Mesenchymal stem cell (in vitro differentiated cells and primary cell): ENCODE measurements around the gene DIPK1B.
A peak's percentile ranks its signal among the peaks of the same experiment; 100 is the strongest.

Experiments used
- DNase-seq: peaks from one replicate; pipeline ENCODE4 v3.0.0-alpha.2; 2013
- H2AFZ ChIP-seq: one replicate; pipeline ENCODE4 v1.6.1; 2013; ENCODE audit warnings: low read depth, mild to moderate bottlenecking, control low read depth, inconsistent platforms, low read length, moderate library complexity
- H2AK5ac ChIP-seq: 2 replicates; pipeline ENCODE4 v1.6.1; 2013; ENCODE audit warnings: low read length, moderate library complexity, mild to moderate bottlenecking, inconsistent platforms; ENCODE audit not compliant: severe bottlenecking
- H2BK120ac ChIP-seq: one replicate; pipeline ENCODE4 v1.6.1; 2013; ENCODE audit warnings: low read depth, mild to moderate bottlenecking, inconsistent platforms, low read length, moderate library complexity
- H2BK12ac ChIP-seq, 2 experiments: one replicate each; pipeline ENCODE4 v1.6.1; 2013; ENCODE audit warnings: inconsistent platforms in 2 of 2, low read length in 2 of 2, mild to moderate bottlenecking in 2 of 2, moderate library complexity in 2 of 2, control low read depth in 1 of 2
- H2BK15ac ChIP-seq: one replicate; pipeline ENCODE4 v1.6.1; 2013; ENCODE audit warnings: mild to moderate bottlenecking, low read depth, inconsistent platforms; ENCODE audit not compliant: poor library complexity, severe bottlenecking
- H2BK5ac ChIP-seq: 2 replicates; pipeline ENCODE4 v1.6.1; 2013; ENCODE audit warnings: low read depth, mild to moderate bottlenecking, low read length, control low read depth, inconsistent platforms; ENCODE audit not compliant: poor library complexity, severe bottlenecking
- H3K14ac ChIP-seq, 2 experiments: one replicate each; pipeline ENCODE4 v1.6.1; 2013; ENCODE audit warnings: inconsistent platforms in 2 of 2, low read length in 2 of 2, control low read depth in 1 of 2, mild to moderate bottlenecking in 1 of 2, moderate library complexity in 1 of 2
- H3K18ac ChIP-seq, 2 experiments: one replicate each; pipeline ENCODE4 v1.6.1; 2013; ENCODE audit warnings: inconsistent platforms in 2 of 2, low read length in 2 of 2, control low read depth in 1 of 2, low read depth in 1 of 2, mild to moderate bottlenecking in 1 of 2
- H3K23ac ChIP-seq, 2 experiments: one replicate each; pipeline ENCODE4 v1.6.1; 2013; ENCODE audit warnings: inconsistent platforms in 2 of 2, low read length in 2 of 2, mild to moderate bottlenecking in 2 of 2, moderate library complexity in 2 of 2, control low read depth in 1 of 2
- H3K27ac ChIP-seq: 2 replicates; pipeline ENCODE4 v1.5.1; 2013; ENCODE audit warnings: mild to moderate bottlenecking, moderate library complexity, low read length, control low read depth, inconsistent platforms; ENCODE audit not compliant: poor library complexity, severe bottlenecking
- H3K27me3 ChIP-seq, 2 experiments: 2 replicates each; pipeline versions ENCODE4 v1.6.1 to v1.7.0; 2013; ENCODE audit warnings: low read length in 2 of 2, mild to moderate bottlenecking in 2 of 2, moderate library complexity in 2 of 2, control low read depth in 1 of 2, inconsistent platforms in 1 of 2; ENCODE audit not compliant: control insufficient read depth in 1 of 2, insufficient read depth in 1 of 2
- H3K36me3 ChIP-seq, 2 experiments: 2 replicates each; pipeline versions ENCODE4 v1.6.1 to v1.7.0; 2013; ENCODE audit warnings: low read length in 2 of 2, control low read depth in 1 of 2, inconsistent platforms in 1 of 2, low read depth in 1 of 2, mild to moderate bottlenecking in 1 of 2; ENCODE audit not compliant: insufficient read depth in 2 of 2, control insufficient read depth in 1 of 2
- H3K4ac ChIP-seq, 2 experiments: one replicate each; pipeline ENCODE4 v1.6.1; 2013; ENCODE audit warnings: inconsistent platforms in 2 of 2, low read length in 2 of 2, mild to moderate bottlenecking in 2 of 2, moderate library complexity in 2 of 2, control low read depth in 1 of 2, low read depth in 1 of 2
- H3K4me1 ChIP-seq: 2 replicates; pipeline ENCODE4 v1.6.1; 2013; ENCODE audit warnings: low read depth, low read length, control low read depth; ENCODE audit not compliant: control insufficient read depth, insufficient read depth
- H3K4me2 ChIP-seq: 2 replicates; pipeline ENCODE4 v1.6.1; 2013; ENCODE audit warnings: low read length, mild to moderate bottlenecking, inconsistent platforms; ENCODE audit not compliant: poor library complexity, severe bottlenecking
- H3K4me3 ChIP-seq, 2 experiments: 2 replicates each; pipeline versions ENCODE4 v1.5.1 to v1.7.0; 2013; ENCODE audit warnings: low read length in 2 of 2, mild to moderate bottlenecking in 2 of 2, control low read depth in 1 of 2, low read depth in 1 of 2; ENCODE audit not compliant: insufficient read depth in 1 of 2
- H3K79me1 ChIP-seq: replicated peaks from 2 replicates; pipeline ENCODE4 v1.6.1; 2013; ENCODE audit warnings: mild to moderate bottlenecking, control low read depth, low read length, inconsistent platforms; ENCODE audit not compliant: poor library complexity, severe bottlenecking
- H3K9ac ChIP-seq: 2 replicates; pipeline ENCODE4 v1.7.0; 2013; ENCODE audit warnings: mild to moderate bottlenecking, low read length, moderate library complexity
- H3K9me3 ChIP-seq: 2 replicates; pipeline ENCODE4 v1.7.0; 2013; ENCODE audit warnings: mild to moderate bottlenecking, low read length; ENCODE audit not compliant: control insufficient read depth
- H4K8ac ChIP-seq: one replicate; pipeline ENCODE4 v1.6.1; 2013; ENCODE audit warnings: inconsistent platforms, mild to moderate bottlenecking, low read length, moderate library complexity
- H4K91ac ChIP-seq: one replicate; pipeline ENCODE4 v1.6.1; 2013; ENCODE audit warnings: mild to moderate bottlenecking, low read length, inconsistent platforms
- WGBS: methylation state at CpG from one replicate; pipeline ENCODE4 v1.1.7; 2013; ENCODE audit warnings: mixed read lengths; 5-methylcytosine and 5-hydroxymethylcytosine counted together

DIPK1B gene

DNA sequence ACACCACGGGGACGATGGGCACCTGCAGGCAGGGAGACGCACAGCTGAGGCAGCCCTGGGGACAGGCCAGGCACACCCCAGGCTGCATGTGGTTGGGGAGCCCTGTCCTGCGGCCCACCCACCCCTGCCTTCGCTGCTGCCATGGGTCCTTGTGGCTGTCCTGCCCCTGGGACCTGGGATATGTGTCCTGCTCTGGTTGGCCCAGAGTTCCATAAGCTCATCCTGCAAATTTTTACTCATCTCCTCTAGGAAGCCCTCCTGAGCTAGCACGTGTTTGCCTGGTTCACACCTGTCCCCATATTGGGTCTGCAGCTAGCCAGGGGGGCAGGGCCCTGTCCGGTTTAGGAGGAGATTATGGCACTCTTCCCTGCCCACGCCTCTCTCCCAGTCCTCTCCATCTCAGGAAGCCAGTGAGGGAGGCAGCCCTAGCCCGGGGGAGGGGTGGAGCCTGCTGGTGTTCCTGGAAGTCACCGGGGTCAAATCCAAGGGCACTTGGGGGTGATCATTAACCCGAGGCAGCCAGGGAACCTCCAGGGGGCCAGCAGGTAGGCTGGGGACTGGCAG lies 37.5 kb upstream of the DIPK1B start:
- Histone ChIP-seq H3K4me3 (no peak overlapping the region), H2BK15ac (no peak overlapping the region), H3K4me2 (no peak overlapping the region), H3K18ac (no peak overlapping the region), H3K79me1 (peaks cover 26% of the 10 kb centered on the region), H2BK12ac (no peak overlapping the region), H3K36me3 (peaks cover 5 to 71% of the 10 kb centered on the region in 2 experiments), H4K91ac (no peak overlapping the region), H3K9me3 (no peaks in the 10 kb centered on the region), H3K27ac (no peak overlapping the region), H3K14ac (no peak overlapping the region), H3K23ac (no peak overlapping the region), H3K27me3 (peaks cover 0 to 12% of the 10 kb centered on the region in 2 experiments), H3K9ac (no peak overlapping the region), H3K4ac (no peak overlapping the region), H2AFZ (no peak overlapping the region), H4K8ac (no peak overlapping the region), H2BK120ac (no peak overlapping the region), H2AK5ac (no peak overlapping the region), H2BK5ac (no peak overlapping the region), H3K4me1 (peaks cover 47% of the 10 kb centered on the region)
- WGBS: 78% methylated on average over 10 of the region's 11 CpGs
- DNase-seq: no peak

DNA sequence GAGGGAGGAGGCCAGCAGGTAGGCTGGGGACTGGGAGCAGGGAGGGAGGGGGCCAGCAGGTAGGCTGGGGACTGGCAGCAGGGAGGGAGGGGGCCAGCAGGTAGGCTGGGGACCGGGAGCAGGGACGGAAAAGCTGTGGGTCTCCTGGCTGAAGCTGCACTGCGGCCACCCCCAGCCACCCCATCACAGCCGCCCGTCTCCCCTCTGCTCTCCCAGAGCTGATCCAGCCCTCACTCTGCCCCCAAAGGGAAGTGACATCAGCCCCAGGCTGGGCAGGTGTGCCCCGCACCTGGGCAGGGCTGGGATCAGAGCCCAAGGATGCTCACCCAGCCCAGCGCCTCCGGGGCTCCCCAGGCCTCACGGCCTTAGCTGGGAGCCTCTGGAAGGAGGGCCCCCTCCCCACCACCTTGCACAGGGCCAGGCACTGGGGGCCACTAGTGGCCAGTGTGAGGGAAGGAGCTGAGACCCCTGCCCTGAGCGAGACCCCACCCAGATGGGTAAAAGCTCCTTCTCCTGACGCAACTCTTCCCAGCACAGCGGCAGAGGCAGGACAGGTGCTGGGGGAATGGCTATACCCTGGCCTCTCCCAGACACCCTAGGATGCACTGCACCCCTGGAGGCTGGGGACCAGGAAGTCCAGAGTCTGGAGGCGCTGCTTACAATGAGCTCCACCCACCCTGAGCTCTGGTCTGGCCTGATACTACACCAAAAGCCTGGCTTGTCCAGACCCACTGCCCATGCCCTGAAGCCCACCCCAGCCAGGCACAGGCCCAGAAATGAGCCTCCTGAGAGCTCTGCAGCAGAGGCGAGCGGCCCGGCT lies 36.7 kb upstream of the DIPK1B start:
- Histone ChIP-seq H3K4me1 (peaks cover 39% of the 10 kb centered on the region), H2BK15ac (no peak overlapping the region), H3K4ac (no peak overlapping the region), H3K36me3 (peaks cover 5 to 63% of the 10 kb centered on the region in 2 experiments), H3K18ac (no peak overlapping the region), H3K9me3 (no peaks in the 10 kb centered on the region), H3K4me3 (no peak overlapping the region), H2AFZ (no peak overlapping the region), H2BK12ac (no peak overlapping the region), H4K8ac (no peak overlapping the region), H3K23ac (no peak overlapping the region), H3K27me3 (peaks cover 0 to 4% of the 10 kb centered on the region in 2 experiments), H3K4me2 (no peak overlapping the region), H2AK5ac (no peak overlapping the region), H3K14ac (no peak overlapping the region), H2BK120ac (no peak overlapping the region), H3K9ac (no peak overlapping the region), H3K79me1 (peaks cover 17% of the 10 kb centered on the region), H3K27ac (no peak overlapping the region), H2BK5ac (no peak overlapping the region), H4K91ac (no peak overlapping the region)
- 96% methylated on average over 12 of the region's 16 CpGs for WGBS
- no peak for DNase-seq

DNA sequence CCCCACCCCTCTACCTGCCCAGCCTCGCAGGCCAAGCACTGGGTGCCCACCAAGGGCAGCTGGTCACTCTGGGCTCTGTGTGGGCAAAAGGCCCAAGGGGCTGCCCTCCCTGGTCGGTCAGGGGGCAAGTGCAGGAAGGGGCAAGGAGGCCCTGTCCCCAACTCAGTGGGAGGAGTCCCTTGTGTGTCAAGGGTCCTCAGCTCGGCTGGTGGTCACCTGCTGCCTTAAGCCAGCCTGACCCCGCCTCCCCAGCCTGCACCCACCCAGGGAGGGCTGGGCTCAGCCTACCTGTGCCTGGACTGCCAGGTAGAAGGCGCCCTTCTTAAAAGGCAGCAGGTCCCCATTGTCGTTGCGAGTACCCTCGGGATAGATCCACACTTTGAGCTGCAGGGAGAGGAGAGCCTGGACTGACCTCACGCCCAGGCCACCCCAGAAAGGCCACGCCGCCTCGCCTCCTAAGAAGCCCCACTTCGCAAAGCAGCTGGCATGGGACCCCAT lies 36.0 kb upstream of the DIPK1B start:
- Histone ChIP-seq H3K4me1 (peaks cover 32% of the 10 kb centered on the region), H2BK5ac (no peak overlapping the region), H2AFZ (no peak overlapping the region), H3K9ac (no peak overlapping the region), H2BK15ac (no peak overlapping the region), H4K8ac (no peak overlapping the region), H4K91ac (no peak overlapping the region), H3K27me3 (peaks cover 0 to 1% of the 10 kb centered on the region in 2 experiments), H3K79me1 (peaks cover 22% of the 10 kb centered on the region), H2BK12ac (no peak overlapping the region), H3K23ac (no peak overlapping the region), H3K4me2 (no peak overlapping the region), H3K4me3 (no peak overlapping the region), H3K9me3 (no peaks in the 10 kb centered on the region), H3K36me3 (peaks cover 5 to 60% of the 10 kb centered on the region in 2 experiments), H3K18ac (no peak overlapping the region), H2AK5ac (no peak overlapping the region), H2BK120ac (no peak overlapping the region), H3K27ac (no peak overlapping the region), H3K14ac (no peak overlapping the region), H3K4ac (no peak overlapping the region)
- DNase-seq: no peak
- 96% methylated on average over 13 of the region's 13 CpGs for WGBS

DNA sequence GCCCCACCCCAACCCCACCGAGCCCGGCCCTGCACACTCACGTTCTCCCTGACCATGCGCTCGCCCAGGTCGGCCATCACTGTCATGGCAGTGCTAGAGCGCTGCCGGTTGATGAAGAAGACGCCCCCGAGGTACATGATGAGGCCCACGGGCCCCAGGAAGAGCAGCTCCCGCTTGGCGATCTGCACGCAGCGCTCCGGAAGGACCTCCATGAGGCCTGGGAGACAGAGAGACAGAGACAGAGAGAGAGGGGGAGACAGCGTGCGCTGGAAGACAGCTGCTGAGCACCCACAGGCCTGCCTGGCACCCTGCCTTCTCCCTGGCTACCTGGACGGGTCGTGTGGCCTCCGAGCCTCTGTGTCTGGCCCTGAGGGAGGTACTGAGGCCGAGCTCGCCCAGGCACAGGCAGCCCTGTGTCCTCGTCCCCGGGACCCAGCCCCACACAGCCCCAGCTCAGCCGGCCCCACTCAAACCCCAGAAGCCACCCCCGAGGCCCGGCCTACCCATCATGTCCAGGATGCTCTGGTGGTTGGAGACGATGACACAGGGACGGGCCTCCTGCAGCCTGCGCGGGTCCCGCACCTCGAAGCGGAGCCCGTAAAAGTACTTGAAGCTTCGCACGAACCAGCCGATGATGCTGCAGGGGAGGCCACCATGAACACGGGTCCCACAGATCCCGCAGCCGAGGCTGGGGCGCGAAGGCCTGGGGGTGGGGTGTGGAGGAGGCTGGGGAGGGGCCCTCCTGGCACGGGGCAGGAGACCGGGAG lies 35.3 kb upstream of the DIPK1B start:
- H2BK15ac ChIP-seq: no peak overlapping the region
- H3K27ac ChIP-seq: no peak overlapping the region
- 94% methylated on average over 46 of the region's 46 CpGs for WGBS
- H3K14ac ChIP-seq: no peak overlapping the region
- H2BK12ac ChIP-seq: no peak overlapping the region
- peaks cover 30% of the 10 kb centered on the region for H3K4me1 ChIP-seq
- no peak overlapping the region for H2BK120ac ChIP-seq
- H3K27me3 ChIP-seq: no peaks in the 10 kb centered on the region
- H3K9ac ChIP-seq: no peak overlapping the region
- H3K4me3 ChIP-seq: peak overlapping the region in 1 of 2 experiments; percentile 24
- H3K18ac ChIP-seq: no peak overlapping the region
- no peak overlapping the region for H4K91ac ChIP-seq
- peaks cover 28% of the 10 kb centered on the region for H3K79me1 ChIP-seq
- no peak overlapping the region for H2BK5ac ChIP-seq
- no peak overlapping the region for H4K8ac ChIP-seq
- no peak for DNase-seq
- H3K36me3 ChIP-seq: peaks cover 5 to 55% of the 10 kb centered on the region in 2 experiments
- H2AK5ac ChIP-seq: no peak overlapping the region
- no peak overlapping the region for H2AFZ ChIP-seq
- no peak overlapping the region for H3K4ac ChIP-seq
- H3K23ac ChIP-seq: no peak overlapping the region
- no peaks in the 10 kb centered on the region for H3K9me3 ChIP-seq
- no peak overlapping the region for H3K4me2 ChIP-seq
